Germinal center (tissue), 1 donor: ENCODE data around the gene CHMP3.
"Not testable (repeated sequence)": the region's sequence is repeated elsewhere in the genome, so short reads cannot be mapped to it uniquely, and the experiment has no call there.

ENCODE experiments used
- DNase-seq: peaks from one replicate; pipeline ENCODE4 v3.0.0; 2012; ENCODE audit warnings: mixed read lengths, low spot score

Gene CHMP3

DNA sequence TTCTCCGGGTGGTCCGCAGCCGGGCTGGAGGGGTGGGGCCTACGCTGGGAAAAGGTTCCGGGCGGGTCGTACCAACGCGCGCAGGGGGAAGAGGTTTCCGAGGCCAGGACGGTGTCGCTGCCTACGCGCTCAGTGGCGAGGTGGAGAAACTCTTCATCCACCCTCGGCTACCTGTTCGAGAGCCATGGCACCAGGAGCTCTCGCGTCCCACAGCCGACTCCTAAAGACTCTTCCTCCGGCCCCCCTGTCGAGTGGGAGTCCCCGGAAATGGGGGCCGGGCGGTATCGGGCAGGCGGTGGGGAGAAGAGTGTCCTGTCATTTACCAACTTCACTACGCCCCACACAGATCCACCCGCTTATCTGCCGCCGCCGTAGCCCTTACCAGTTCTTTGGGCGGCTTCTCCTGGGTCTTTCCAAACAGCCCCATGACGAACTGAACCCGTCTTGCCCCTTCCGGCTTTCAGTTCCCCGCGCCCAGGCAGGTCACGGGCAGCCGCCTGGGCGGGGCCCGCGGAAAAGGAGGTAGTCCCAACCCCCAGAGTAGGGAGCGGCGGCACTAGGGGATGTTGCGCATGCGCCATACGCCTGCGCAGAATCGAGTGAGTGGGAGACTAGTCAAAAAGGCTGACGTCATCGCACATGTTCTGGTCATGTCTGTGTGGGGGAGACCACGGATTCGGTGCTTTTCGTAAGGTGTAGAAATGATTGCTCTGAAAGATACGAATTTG, at the start of gene CHMP3:
Gene CHMP3, minus strand, starts transcription at position 522 of the 728 bp plus-strand sequence. Its CDS starts 95 bp downstream, at position 427.
- peak; percentile 98 for DNase-seq

DNA sequence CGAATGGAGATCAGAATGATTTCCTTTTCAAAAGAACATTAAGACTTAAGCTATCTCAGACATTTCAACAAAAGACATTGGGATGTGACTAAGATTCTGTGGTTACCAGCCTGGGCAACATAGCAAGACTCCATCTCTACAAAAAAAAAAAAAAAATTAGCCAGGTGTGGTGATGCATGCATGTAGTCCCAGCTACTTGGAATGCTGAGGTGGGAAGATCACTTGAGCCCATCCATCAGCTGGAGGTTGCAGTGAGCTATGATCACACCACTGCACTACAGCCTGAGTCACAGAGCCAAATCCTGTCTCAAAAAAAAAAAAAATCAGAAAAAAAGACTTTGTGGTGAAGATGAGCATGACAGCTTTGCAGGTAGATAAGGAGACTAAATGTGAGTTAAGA, 47.6 kb upstream of the CHMP3 start:
- no peak for DNase-seq

DNA sequence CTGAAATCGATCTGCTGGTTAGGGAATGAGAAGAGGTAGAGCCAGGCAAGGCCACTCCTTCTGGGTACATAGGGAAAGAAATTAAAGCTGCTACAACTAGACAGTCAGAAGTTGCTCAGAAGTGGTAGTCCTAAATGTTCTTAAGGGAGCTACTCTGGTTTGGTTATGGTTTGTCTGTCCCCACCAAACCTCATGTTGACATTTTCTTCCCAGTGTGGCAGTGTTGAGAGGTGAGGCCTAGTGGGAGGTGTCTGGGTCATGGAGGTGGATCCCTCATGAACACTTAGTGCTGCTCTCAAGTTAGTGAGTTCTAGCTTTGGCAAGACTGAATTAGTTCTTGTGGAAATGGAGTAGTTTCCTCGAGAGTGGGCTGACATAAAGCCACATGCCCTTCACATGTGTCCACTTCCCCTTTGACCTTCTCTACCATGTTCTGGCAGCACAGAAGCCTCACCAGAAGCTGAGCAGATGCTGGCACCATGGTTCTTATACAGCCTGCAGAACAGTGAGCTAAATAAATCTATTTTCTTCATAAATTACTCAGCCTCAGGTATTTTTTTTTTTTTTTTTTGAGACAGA, 45.7 kb upstream of the CHMP3 start:
- DNase-seq: no peak

DNA sequence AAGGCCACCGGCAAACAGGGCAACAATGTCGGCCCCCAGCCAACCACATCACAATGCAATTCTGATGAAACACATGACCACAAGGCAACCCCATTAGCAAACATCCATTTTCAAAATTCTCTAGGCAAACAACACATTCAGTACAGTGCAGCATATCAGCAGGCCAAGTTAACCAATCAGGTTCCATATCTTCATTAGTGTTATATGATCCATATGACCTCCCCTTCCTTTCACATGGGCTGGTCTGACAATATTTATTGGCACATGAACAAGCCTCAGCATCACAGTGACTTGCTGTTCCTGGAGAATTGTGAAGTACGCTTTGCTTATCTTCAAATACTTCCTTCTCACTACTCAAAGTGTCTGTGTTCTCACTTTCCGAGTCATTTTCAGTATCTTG, 40.7 kb upstream of the CHMP3 start:
- no peak for DNase-seq

DNA sequence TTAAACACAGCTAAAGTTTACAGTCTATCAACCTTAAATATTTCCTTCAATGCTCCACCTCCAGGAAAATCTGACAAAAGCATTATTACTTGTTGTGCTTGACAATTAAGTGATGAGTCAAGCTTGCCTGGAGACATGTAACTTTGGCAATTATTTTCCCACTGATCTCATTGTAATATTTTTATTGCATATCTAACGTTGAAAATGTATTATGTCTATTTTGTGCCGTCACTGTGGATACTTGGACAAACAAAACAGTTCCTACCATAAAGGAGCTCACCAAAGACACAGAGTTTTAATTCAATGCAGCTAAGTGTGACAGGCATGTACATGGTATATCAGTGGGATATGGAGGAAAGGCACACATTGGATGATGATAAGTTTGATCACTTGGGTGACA, 35.7 kb upstream of the CHMP3 start:
- DNase-seq: no peak

DNA sequence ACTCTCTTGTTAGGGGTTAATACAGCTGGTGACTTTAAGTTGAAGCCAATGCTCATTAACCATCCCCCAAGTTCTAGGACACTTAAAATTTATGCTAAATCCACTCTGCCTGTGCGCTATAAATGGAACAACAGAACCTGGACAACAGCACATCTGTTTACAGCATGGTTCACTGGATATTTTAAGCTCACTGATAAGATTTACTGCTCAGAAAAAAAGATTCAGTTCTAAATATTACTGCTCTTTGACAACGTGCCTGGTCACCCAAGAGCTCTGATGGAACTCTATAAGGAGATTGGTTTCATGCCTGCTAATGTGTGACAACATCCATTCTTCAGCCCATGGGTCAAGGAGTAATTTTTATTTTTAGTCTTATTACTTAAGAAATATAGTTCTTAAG, 32.9 kb upstream of the CHMP3 start:
- no peak for DNase-seq

DNA sequence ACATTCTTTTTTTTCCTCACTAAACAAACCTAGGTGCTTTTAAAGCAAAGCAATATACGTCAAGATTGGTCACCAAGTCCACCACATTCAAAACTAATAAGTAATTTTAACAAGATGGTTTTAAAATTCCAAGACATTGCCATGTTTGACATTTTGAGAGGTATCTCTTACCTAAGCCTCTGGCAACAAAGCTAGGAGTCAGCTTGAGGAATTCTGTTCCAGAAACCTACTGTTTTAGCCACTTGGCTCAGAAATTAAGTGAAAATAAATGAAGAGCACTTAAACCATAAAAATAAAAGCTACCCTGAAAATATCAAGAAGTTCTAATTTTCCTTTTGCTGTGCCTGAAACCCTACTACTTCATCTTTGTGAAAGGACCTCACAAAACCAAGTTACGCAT, 30.0 kb upstream of the CHMP3 start:
- no peak for DNase-seq

DNA sequence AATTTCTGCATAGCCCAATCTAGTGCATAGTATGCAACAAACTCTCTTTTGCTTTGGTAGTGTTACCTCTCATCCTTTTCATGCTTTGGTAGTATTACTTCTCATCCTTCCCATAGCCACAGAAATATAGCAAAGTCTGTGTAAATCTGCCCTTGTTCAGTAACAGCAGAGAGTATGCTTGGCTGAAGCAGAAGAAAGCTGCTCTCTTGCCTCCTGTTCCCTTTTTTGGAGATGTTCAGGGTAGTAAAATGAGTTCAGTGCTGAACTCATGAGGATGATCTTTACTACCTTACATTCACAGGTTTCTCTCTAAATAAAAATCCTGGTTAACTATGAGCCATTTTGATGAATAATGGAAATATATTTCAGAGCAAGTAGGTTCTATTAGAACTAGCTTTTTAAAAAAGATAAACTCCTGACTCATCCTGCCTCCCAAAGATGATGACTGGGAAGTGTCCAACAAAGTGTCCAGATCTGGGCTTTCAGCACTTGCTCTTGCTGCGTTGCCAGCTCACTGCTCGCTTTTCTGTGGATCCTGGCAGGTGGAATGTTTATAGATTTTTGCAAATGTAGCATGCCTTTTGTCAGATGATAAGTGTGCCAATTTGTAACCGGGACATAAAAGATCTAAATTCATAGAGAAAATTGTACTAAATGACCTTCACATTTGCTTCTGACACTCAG, 29.4 kb upstream of the CHMP3 start:
- no peak for DNase-seq

DNA sequence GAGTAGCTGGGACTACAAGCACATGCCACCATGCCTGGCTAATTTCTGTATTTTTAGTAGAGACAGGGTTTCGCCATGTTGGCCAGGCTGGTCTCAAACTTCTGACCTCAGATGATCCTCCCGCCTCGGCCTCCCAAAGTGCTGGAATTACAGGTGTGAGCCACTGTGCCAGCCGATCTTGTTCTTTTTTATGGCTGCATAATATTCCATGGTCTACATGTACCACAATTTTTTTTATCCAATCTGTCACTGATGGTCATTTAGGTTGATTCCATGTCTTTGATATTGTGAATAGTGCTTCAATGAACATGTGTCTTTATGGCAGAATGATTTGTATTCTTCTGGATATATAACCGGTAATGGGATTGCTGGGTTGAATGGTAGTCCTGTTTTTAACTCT, 26.5 kb upstream of the CHMP3 start:
- not testable (repeated sequence) for DNase-seq

DNA sequence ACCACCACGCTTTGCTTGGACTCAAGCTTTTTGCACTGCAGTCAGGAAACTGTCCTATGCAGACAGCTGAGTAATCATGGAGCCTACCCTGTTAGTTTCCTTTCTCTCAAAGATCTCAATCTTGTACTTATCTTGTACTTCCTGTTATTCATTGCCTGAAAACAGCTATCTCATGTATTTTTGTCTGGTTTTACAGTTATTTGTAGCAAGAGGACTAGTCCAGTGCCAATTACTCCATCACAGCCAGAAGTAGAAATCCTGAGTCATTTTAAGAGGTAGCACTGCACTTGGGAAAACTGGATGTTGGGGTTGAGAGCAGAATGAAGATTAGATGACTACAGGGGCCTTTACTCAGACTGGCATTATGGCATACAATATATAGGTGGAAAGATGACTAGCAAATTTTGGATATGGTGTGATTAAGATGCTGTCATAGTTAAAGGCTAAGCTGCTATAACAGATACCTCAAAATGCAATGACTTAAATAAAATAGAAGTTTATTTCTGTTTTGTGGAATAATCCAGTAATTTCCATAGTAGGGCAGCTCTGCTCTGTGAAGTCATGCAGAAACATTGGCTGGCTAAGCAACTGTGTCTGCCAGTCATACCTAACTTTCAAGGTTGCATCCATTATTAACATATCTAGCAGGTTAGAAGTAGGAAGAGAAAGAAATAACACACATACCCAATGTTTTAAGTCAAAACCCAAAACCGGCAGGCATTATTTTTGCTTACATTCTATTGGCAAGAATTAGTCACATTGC, 21.1 kb upstream of the CHMP3 start:
- no peak for DNase-seq

DNA sequence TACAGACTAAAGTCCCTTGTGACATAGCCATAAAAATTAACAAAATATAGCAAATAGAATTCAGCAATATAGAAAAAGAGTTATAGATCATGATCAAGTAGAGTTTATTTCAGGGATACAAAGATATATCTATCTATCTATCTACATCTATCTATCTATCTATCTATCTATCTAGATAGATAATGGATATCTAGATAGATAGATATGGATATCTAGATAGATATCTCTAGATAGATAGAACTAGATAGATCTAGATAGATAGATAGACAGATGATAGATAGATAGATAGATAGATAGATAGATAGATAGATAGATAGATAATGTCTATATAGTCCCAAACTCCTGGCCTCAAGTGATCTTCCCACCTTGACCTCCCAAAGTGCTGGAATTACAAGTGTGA, 17.3 kb upstream of the CHMP3 start:
- no peak for DNase-seq

DNA sequence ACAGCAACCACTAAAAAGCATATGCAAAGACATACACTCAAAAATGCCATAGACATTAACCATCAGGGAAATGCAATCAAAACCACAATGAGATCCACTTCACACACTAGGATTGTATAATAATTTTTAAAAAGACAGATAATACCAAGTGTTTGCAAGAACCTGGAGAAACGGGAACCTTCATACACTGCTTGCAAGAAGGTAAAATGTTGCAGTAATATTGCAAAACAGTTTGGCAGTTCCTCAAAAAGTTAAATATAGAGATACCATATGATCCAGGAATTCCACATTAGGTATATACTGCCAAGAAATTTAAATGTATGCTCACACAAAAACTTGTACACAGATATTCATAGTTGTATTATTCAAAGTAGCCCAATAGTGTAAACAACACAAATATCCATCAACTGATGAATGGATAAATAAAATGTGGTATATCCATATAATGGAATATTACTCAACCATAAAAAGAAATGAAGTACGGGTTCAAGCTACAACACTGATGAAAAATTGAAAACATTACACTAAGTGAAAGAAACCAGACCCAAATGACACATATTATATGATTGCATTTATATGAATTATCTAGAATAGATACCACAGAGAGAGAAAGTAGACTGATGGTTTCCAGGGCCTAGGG, 14.7 kb upstream of the CHMP3 start:
- DNase-seq: no peak

DNA sequence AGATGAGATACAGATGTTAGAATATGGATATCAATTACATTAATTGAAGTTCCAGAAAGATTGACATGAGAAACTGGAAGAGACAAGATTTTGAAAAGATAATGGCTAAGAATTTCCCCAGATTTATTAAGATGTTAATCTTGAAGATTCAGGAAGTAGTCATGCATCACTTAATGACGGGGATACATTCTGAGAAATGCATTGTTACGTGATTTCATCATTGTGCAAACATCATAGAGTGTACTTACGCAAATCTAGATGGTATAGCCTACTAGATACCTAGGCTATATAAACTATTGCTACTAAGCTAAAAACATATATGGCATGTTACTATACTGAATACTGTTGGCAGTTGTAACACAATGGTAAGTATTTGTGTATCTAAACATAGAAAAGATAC, 6.8 kb upstream of the CHMP3 start:
- no peak for DNase-seq

DNA sequence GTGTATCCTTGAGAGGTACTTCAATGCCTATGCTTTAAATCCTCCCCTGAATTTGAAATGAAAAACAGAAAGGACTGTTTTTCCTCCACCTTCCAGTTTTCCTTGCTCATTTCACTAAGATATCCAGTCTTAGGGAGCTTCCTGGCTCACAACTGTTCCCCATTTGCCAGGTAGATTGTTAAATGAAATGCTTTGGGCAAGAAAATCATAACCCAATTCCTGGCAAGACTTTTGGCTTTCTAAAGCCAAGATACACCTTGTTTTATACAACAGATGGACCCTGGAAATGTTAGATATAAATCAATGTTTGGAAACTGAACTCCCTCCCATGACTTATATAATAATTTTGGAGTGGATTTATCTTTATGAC, 3.6 kb upstream of the CHMP3 start:
- no peak for DNase-seq

DNA sequence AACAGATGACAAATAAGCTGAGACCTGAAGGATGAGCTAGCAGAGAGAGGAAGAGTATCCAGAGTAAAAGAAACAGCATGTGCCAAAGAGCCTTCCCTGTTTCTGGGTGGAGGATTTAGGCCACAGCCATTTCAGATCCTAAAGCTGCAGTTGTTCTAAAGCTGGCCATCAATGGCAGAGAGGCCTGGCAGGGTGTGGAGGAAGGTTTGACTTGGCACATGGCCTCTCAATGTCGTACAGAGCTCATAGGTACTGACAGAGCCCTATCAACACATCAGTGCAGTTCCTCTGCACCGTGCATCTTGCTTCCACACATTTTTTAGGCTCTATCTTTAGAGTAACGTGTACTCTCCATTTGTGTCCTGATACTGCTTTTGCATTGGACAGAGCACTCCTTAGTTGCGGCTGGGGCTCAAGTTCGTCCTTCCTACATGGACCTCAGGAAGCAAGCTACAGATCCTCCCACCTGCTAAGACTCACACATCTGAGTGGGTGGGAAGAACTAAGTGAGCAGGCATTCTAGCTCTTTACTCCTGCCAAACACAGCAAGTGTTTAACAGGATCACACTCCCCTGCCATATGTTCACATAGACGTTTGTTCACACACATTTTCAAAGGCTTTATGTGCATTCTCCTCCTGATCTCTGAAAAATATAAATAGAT, 3.0 kb upstream of the CHMP3 start:
- DNase-seq: no peak

DNA sequence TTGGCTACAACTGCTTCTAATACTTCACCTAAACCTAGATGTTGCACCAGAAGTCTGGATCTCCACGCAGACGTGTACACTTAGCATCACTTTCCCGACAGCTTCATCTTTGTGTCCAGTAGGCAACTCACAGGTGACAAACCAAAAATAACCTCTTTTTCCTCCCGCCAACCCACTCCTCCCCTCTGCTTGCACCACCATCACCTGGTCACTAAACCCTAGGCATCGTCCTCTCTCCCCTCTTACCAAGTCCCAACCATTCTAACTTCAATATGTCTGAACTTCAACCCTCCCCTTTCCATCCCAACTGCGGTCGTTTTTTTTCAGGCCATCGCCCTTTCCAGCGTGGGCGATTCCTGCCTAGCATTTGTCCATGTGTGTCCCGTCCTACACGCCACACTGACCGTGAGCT, 413 bp upstream of the CHMP3 start:
- DNase-seq: no peak

DNA sequence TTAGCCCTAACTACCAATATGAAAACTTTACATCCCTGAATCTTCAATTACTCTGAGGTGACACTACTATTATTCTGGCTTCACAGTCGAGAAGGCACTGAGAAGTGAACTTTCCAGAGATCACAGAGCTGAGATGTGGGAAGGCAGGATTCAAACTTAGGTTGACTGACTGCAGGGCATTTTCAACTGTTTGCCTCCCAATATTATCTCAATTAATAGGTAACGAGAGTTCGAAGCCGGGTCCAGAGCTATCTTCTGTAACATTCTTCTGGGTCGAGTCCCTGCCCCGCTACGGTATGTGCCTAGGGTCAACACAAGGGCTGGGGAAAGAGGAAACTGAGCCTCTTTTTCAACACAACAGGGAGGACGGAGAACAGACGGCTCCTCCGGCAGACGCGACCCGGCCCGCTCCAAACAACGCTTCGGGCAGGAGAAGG, 740 bp downstream of the CHMP3 start:
- no peak for DNase-seq

DNA sequence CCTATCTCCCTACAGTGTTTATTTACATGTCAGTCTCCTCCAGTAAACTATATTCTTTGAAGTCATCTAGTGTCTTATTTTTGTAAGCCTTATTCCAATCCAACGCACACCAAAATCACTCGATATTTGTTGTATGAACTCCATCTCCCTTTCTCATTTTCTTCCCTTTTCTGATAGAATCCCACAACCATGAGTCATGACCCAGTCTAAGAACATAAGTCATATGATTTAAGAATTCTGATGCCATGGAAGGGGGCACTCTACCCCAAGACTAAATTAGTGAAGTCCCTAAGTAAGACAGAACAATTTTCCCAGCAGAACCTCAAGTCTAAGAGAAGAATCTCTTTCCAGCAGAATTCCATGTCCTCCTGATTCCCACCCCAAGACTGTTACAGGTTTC, 5.4 kb downstream of the CHMP3 start:
- no peak for DNase-seq

DNA sequence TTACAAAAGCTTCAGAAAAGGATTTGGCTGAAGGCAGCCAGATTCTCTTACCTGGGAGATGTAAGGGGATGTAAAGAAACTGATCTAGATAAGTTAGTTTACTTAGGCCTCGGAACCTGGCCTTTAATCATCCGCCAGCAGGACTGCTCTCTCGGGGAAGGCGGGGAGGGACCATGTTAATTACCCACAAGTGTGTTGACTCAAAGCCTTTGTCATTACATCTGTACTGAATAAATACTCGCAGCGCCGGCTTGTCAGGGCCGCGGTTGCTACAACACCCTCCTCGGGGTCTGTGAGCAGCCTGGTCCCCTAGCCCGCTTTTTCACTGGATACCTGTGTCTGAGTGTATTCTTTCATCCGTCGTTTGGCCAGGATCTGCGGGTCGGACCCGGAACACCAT, 6.7 kb downstream of the CHMP3 start:
- no peak for DNase-seq

DNA sequence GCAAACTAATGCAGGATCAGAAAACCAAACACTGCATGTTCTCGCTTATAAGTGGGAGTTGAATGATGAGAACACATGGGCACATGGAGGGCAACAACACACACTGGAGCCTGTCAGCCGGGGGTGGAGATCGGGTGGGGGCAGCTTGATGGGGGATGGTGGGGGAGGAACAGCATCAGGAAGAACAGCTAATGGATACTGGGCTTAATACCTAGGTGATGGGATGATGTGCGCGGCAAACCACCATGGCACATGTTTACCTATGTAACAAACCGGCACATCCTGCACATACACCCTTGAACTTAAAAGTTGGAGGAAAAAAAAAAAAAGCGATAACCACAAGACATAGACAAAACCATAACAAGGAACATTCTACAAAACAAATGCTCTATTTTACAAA, 10.4 kb downstream of the CHMP3 start:
- DNase-seq: no peak

DNA sequence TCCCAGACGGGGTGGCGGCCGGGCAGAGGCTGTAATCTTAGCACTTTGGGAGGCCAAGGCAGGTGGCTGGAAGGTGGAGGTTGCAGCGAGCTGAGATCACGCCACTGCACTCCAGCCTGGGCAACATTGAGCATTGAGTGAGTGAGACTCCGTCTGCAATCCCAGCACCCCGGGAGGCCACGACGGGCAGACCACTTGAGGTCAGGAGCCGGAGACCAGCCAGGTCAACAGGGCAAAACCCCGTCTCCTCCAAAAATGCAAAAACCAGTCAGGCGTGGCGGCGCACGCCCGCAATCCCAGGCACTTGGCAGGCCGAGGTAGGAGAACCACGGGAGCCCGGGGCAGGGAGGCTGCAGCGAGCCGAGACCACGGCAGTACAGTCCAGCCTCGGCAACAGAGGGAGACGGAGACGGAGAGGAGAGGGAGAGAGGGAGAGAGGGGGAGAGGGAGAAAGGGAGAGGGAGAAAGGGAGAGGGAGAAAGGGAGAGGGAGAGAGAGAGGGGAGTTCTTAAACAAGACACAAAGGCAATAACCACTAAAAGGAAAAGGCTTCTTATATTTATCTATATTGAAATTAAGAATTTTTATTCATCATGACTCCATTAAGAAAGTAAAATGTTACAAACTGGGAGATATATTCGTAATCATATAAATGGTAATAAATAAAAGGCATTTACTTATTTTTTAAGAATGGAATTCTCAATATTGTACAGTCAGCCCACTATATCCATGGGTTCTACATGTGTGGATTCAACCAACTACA, 13.1 kb downstream of the CHMP3 start:
- DNase-seq: not testable (repeated sequence)
